ENCODE results near the gene LPAR2. TPM values are rescaled to one million over a fixed set of nuclear protein-coding genes. Genes with fewer than 3 reads are reported as not detected.

The LPAR2 gene
- total RNA-seq, 1 experiment from 2014 or later, result 22.0 TPM

DNA sequence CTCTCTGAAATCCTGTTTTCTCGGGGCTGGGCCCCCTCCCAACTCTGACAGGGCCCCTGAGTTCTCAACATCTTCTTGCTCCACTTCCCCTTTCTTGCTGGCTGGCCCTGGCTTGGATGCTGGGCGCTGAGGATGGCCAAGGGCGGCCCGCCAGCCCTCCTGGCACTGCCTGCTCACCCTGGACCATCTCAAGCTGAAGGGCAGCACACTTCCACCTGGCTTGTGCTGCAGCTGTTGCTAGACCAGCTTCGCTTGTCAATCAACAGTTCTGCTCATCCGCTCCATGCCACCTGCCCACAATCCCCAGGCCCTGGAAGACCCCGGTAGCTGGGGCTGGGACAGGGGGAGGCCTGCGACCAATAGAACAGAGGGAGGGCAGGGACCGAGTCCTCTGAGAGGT lies 22.3 kb upstream of the LPAR2 start:
- Histone ChIP-seq H3K4me2 (ENCODE audit: low read depth, low read length, poor library complexity, severe bottlenecking) (no peak overlapping the region), H3K27me3 (ENCODE audit: low read length) (no peaks in the 10 kb centered on the region), H3K4me1 (ENCODE audit: low read length) (peaks cover 7% of the 10 kb centered on the region), H3K27ac (ENCODE audit: low read length) (no peak overlapping the region), H2AFZ (ENCODE audit: low read length) (no peak overlapping the region), H3K79me2 (ENCODE audit: low read length) (no peaks in the 10 kb centered on the region), H3K9me2 (replicated peaks; ENCODE audit: insufficient read depth, low read length) (no peaks in the 10 kb centered on the region), H4K20me1 (ENCODE audit: insufficient read depth, low read depth, low read length) (no peaks in the 10 kb centered on the region; the same call in 1 of the 2 replicates), H3K9ac (ENCODE audit: low read length) (no peak overlapping the region), H3K36me3 (ENCODE audit: insufficient read depth, low read length) (peaks cover 20% of the 10 kb centered on the region), H3K9me3 (ENCODE audit: low read length) (no peaks in the 10 kb centered on the region), H3K4me3 (ENCODE audit: low read length) (no peak overlapping the region)
- DNase-seq, result no peak

DNA sequence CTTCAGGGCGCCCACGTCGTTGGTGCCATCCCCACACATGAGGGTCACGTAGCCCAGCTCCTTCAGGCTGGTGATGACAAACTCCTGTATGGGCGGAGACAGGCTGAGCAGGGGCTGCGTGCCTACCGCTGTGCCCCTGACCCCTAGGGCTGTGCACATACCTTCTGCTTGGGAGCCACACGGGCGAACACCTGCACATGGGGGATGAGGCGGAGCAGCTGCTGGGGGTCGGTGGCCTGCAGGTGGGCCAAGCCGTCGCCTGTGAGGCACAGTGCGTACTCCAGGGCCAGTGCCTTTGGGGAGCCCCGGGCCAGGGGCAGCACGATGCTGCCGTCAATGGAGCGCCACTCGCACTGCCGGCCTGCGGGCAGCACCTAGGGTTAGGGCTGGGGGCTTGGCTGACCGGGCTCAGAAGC lies 21.6 kb upstream of the LPAR2 start:
- no peak overlapping the region for H3K4me3 ChIP-seq (ENCODE audit: low read length)
- H3K9me2 ChIP-seq (replicated peaks; ENCODE audit: insufficient read depth, low read length), result no peaks in the 10 kb centered on the region
- H3K36me3 ChIP-seq (ENCODE audit: insufficient read depth, low read length), result peaks cover 20% of the 10 kb centered on the region
- no peak overlapping the region for H3K27ac ChIP-seq (ENCODE audit: low read length)
- H3K4me1 ChIP-seq (ENCODE audit: low read length), result peaks cover 7% of the 10 kb centered on the region
- H2AFZ ChIP-seq (ENCODE audit: low read length), result no peak overlapping the region
- H3K79me2 ChIP-seq (ENCODE audit: low read length), result no peaks in the 10 kb centered on the region
- H4K20me1 ChIP-seq (ENCODE audit: insufficient read depth, low read depth, low read length), result no peaks in the 10 kb centered on the region; the same call in 1 of the 2 replicates
- no peak for DNase-seq
- H3K9me3 ChIP-seq (ENCODE audit: low read length), result no peaks in the 10 kb centered on the region
- H3K9ac ChIP-seq (ENCODE audit: low read length), result no peak overlapping the region
- H3K4me2 ChIP-seq (ENCODE audit: low read depth, low read length, poor library complexity, severe bottlenecking), result no peak overlapping the region
- no peaks in the 10 kb centered on the region for H3K27me3 ChIP-seq (ENCODE audit: low read length)

DNA sequence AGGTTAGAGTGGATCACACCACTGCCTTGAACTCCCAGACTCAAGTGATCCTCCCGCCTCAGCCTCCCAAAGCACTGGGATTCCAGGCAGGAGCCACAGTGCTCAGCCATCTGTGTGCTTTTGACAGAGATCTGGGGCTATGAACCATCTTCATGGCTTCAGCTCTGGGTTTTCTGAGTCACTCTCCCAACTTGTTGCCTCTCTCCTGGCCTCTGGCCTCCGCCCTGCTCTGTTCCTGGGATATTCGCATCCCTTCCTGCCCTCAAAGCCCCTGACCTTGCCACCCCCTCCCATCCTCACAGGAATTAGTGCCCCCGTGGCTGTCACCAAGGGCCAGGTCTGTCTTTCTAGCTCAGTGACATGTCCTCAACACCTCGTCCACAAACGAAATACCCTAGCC lies 21.1 kb upstream of the LPAR2 start:
- no peaks in the 10 kb centered on the region for H3K9me2 ChIP-seq (replicated peaks; ENCODE audit: insufficient read depth, low read length)
- no peak overlapping the region for H2AFZ ChIP-seq (ENCODE audit: low read length)
- H3K4me1 ChIP-seq (ENCODE audit: low read length), result peaks cover 7% of the 10 kb centered on the region
- no peak overlapping the region for H3K4me3 ChIP-seq (ENCODE audit: low read length)
- no peaks in the 10 kb centered on the region for H3K27me3 ChIP-seq (ENCODE audit: low read length)
- no peaks in the 10 kb centered on the region; the same call in 1 of the 2 replicates for H4K20me1 ChIP-seq (ENCODE audit: insufficient read depth, low read depth, low read length)
- H3K36me3 ChIP-seq (ENCODE audit: insufficient read depth, low read length), result peaks cover 20% of the 10 kb centered on the region
- H3K27ac ChIP-seq (ENCODE audit: low read length), result no peak overlapping the region
- DNase-seq, result no peak
- H3K9me3 ChIP-seq (ENCODE audit: low read length), result no peaks in the 10 kb centered on the region
- H3K79me2 ChIP-seq (ENCODE audit: low read length), result no peaks in the 10 kb centered on the region
- no peak overlapping the region for H3K9ac ChIP-seq (ENCODE audit: low read length)
- H3K4me2 ChIP-seq (ENCODE audit: low read depth, low read length, poor library complexity, severe bottlenecking), result no peak overlapping the region

DNA sequence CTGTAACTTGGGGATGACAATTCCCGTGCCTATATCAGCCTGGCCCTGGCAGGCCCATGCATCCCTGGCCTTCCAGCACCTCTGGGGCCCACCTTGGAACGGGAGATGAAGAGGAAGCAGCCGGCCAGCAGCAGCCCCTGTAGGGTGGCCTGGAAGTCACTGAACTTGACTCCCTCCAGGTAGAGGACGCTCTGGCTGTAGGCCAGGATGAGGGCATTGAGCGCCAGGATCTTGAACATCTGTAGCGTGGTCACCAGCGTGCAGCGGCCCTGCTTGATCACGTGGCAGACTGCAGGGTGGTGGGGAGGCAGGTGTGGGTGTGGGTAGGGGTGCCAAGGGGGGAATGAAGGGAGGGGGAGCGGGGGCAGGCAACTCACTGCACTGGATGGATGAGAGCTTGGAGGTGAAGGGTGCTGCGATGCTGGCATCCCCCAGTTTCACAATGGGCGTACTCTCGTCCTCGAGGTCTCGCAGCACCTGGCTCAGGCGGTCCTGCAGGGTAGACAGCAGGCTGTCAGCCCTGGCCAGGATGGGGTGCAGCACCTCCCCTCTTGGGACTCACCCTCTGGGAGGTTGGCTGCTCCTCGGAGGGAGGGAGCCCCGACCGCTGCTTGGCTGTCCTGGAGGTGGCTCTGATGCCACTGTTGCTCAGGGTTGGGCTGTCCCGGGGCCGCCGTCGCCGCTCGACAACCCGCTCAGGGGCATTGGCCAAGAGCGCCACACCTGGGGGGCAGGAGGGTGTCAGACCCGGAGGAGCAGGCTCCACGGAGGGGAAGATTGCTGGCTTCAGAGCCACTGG lies 19.2 kb upstream of the LPAR2 start:
- Histone ChIP-seq H3K4me2 (ENCODE audit: low read depth, low read length, poor library complexity, severe bottlenecking) (no peak overlapping the region), H3K9me2 (replicated peaks; ENCODE audit: insufficient read depth, low read length) (no peaks in the 10 kb centered on the region), H3K9ac (ENCODE audit: low read length) (no peak overlapping the region), H3K4me3 (ENCODE audit: low read length) (no peak overlapping the region), H3K36me3 (ENCODE audit: insufficient read depth, low read length) (peaks cover 12% of the 10 kb centered on the region), H3K4me1 (ENCODE audit: low read length) (peaks cover 12% of the 10 kb centered on the region), H3K27ac (ENCODE audit: low read length) (no peak overlapping the region), H4K20me1 (ENCODE audit: insufficient read depth, low read depth, low read length) (no peaks in the 10 kb centered on the region; the same call in 1 of the 2 replicates), H3K9me3 (ENCODE audit: low read length) (no peaks in the 10 kb centered on the region), H3K79me2 (ENCODE audit: low read length) (peaks cover 11% of the 10 kb centered on the region), H2AFZ (ENCODE audit: low read length) (no peak overlapping the region), H3K27me3 (ENCODE audit: low read length) (no peaks in the 10 kb centered on the region)
- no peak for DNase-seq

DNA sequence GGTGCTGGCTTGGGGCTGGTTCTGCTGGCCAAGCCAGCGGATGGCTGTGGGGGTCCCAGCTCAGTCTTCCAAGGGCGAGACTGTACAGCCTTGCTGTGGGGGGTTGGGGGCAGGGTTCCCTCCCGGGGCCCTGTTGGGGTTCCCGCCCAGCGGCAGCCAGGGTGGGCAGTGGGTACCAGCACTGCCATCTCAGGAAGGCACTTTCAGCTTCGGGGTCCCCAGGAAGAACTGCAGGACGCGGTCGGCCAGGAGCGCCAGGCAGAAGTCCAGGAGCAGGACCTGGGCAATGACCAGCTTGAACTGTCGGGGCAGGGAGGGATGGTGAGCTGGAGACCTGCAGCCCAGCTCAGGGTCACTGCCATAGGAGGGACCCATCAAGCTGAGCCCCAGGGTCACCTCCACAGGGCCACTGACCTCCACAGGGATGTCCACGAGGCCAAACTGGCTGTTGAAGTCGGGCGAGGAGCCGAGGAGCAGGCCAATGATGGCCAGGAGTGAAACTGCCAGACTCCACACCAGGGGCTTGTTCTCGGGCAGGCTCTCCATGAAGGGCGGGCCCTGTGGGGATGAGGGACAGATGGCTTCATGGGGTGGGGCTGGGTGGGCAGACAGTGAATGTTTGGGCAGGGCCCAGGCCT lies 17.3 kb upstream of the LPAR2 start:
- Histone ChIP-seq H3K4me1 (ENCODE audit: low read length) (peaks cover 16% of the 10 kb centered on the region), H3K36me3 (ENCODE audit: insufficient read depth, low read length) (peaks cover 18% of the 10 kb centered on the region)

DNA sequence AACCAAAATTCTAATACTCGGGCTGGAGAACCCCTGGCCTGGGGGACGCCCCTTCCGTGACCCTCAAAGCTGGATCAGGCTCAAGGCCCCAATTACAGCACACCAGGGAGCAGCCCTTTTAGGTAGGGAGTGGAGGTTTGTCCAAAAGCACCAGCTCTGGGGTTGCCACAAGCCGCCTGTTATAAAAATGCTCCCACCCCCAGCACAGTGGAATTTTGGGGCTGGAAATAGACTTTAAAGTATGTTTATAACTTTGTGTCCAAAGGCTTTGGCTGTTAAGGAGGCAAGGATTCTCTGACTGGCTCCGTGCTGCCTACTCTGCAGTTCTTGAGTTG lies 16.0 kb upstream of the LPAR2 start:
- no peaks in the 10 kb centered on the region for H4K20me1 ChIP-seq (ENCODE audit: insufficient read depth, low read depth, low read length)
- H3K36me3 ChIP-seq (ENCODE audit: insufficient read depth, low read length), result peaks cover 18% of the 10 kb centered on the region
- DNase-seq, result no peak
- H3K4me2 ChIP-seq (ENCODE audit: low read depth, low read length, poor library complexity, severe bottlenecking), result peak overlapping the region; percentile 89
- no peaks in the 10 kb centered on the region for H3K27me3 ChIP-seq (ENCODE audit: low read length)
- H3K9me3 ChIP-seq (ENCODE audit: low read length), result no peaks in the 10 kb centered on the region
- peaks cover 20% of the 10 kb centered on the region for H3K79me2 ChIP-seq (ENCODE audit: low read length)
- H3K9ac ChIP-seq (ENCODE audit: low read length), result peak overlapping the region; percentile 93
- peaks cover 16% of the 10 kb centered on the region for H3K4me1 ChIP-seq (ENCODE audit: low read length)
- peak overlapping the region; percentile 89; the same call in 1 of the 2 replicates for H3K4me3 ChIP-seq (ENCODE audit: low read length)
- no peak overlapping the region for H2AFZ ChIP-seq (ENCODE audit: low read length)
- H3K27ac ChIP-seq (ENCODE audit: low read length), result peak overlapping the region; percentile 87
- no peaks in the 10 kb centered on the region for H3K9me2 ChIP-seq (replicated peaks; ENCODE audit: insufficient read depth, low read length)

More for the DNA sequence above, 17.3 kb upstream of the LPAR2 start:
- Histone ChIP-seq H3K27ac (ENCODE audit: low read length) (no peak overlapping the region), H2AFZ (ENCODE audit: low read length) (no peak overlapping the region), H3K79me2 (ENCODE audit: low read length) (peaks cover 20% of the 10 kb centered on the region), H3K9me3 (ENCODE audit: low read length) (no peaks in the 10 kb centered on the region), H3K9ac (ENCODE audit: low read length) (no peak overlapping the region), H3K4me2 (ENCODE audit: low read depth, low read length, poor library complexity, severe bottlenecking) (no peak overlapping the region), H3K4me3 (ENCODE audit: low read length) (no peak overlapping the region), H4K20me1 (ENCODE audit: insufficient read depth, low read depth, low read length) (no peaks in the 10 kb centered on the region), H3K9me2 (replicated peaks; ENCODE audit: insufficient read depth, low read length) (no peaks in the 10 kb centered on the region), H3K27me3 (ENCODE audit: low read length) (no peaks in the 10 kb centered on the region)
- no peak for DNase-seq

DNA sequence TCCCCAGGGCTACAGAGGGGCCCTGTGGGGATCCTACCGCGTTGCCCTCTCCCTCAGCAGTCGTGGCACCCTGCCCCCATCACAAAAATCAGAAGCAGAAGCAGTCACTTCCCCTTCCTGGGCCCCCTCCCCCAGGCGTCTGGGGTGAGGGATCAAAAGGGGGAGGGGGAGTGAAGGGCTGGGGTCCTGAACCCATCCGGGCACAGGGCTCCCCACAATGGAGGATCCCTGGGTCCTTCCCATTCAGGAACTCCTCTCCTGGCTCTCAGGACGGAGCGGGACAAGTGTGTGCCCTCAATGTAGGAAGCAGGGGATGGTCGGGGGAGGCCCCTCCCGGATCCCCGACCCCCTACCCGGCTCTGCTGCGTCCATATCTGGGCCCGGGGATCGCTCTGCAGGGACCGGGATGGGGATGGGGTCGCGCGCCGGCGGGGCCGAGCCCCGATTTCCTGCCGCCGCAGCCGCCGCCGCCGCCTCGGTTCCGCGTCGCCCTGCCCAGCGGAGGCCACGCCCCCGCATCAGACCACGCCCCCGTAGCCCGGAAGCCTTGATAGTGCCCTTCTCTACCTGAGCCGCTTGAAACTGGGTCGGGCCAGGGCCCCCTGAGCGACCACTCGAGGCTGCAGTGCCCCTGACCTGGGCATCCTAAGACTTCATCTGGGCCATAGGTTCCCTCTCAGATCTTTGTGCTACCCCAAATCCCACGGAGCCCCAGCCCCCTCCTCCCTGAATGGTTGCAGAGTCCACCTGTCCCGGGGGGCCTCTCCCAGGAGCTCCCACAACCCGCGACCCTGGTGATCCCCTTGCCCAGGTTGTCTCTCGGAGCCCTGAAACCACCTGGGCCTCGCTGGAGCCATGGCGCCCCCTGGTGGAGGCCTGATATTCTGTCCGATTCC lies 15.4 kb upstream of the LPAR2 start, which contains the start of gene GMIP:
GMIP (minus strand) TSS at position 500 of the 896 bp plus-strand sequence; CDS start at position 372, 128 bp downstream.
- DNase-seq, result peak; percentile 95
- Histone ChIP-seq H3K4me3 (ENCODE audit: low read length) (peak within 1 kb of the TSS; percentile 89), H3K9me3 (ENCODE audit: low read length) (no peaks in the 10 kb centered on the region), H3K4me2 (ENCODE audit: low read depth, low read length, poor library complexity, severe bottlenecking) (peak within 1 kb of the TSS; percentile 89), H3K36me3 (ENCODE audit: insufficient read depth, low read length) (peaks cover 18% of the 10 kb centered on the region), H3K9ac (ENCODE audit: low read length) (peak within 1 kb of the TSS; percentile 93), H3K27ac (ENCODE audit: low read length) (peak within 1 kb of the TSS; percentile 87), H3K27me3 (ENCODE audit: low read length) (no peaks in the 10 kb centered on the region), H3K4me1 (ENCODE audit: low read length) (peaks cover 16% of the 10 kb centered on the region), H2AFZ (ENCODE audit: low read length) (no peak within 1 kb of the TSS; the same call in 1 of the 2 replicates), H4K20me1 (ENCODE audit: insufficient read depth, low read depth, low read length) (no peaks in the 10 kb centered on the region), H3K9me2 (replicated peaks; ENCODE audit: insufficient read depth, low read length) (no peaks in the 10 kb centered on the region), H3K79me2 (ENCODE audit: low read length) (peaks cover 20% of the 10 kb centered on the region)
